Cardiac atrium fibroblast (primary cell): ENCODE results near the gene LIG1. TPM values are rescaled to one million over a fixed set of nuclear protein-coding genes. Genes with fewer than 3 reads are reported as not detected.

Experiments
- total RNA-seq: library from RNA; depleted of rRNA; stranded (reverse); fragments of >200 nt; gene quantifications from 2 replicates; pipeline ENCODE4 v1.2.3, GENCODE V29; 2015

Gene LIG1
- total RNA-seq, result 6.8 and 9.6 TPM in 2 replicates

DNA sequence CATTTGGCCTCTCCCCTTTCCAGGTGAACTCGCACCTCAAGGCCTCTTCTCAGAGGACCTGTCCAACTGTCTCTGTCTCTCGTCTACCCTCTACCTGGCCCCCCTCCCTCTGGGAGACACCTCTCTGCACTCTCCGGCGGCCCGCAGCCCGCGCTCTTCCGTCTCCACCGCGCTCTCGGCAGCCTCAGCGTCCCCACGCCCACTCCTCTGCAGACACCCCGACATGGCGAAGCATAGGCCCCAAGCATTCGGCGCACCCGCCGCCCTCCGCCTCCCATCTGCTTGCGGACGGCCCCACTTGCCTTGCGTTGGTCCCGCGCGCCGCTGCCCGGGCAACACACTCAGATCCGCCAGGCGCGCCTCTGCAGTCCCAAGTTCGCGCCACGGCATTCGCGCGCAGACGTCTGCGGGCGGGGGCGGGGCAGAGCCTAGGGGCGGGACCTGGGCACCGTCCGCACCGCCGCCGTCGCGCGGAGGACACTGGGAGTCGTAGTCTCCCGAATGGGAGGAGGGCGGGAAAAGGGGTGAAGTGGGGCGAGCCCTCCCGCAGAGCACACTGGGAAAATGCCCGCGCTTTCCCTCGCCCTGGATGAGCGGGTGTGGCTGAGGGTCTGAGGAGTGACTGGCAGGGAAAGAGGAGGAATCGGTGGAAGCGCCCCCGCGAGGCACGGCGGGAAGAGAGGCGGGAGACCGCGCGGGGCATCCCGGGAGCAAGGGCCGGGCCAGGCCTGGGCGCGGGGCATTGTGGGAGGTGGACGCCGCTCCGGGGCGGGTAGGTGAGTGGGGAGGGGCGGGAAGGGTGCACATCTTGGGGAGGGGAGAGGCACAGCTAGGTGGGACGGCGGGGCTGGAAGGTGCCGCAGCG lies at the start of gene LIG1, which contains the start of gene ZSWIM9:
TSS of gene LIG1 (minus strand) at position 406 of the 865 bp plus-strand sequence. CDS start 4,778 bp downstream, outside the sequence.
TSS of gene ZSWIM9 (plus strand) at position 742 of the 865 bp plus-strand sequence. CDS start 1,123 bp downstream, outside the sequence.

DNA sequence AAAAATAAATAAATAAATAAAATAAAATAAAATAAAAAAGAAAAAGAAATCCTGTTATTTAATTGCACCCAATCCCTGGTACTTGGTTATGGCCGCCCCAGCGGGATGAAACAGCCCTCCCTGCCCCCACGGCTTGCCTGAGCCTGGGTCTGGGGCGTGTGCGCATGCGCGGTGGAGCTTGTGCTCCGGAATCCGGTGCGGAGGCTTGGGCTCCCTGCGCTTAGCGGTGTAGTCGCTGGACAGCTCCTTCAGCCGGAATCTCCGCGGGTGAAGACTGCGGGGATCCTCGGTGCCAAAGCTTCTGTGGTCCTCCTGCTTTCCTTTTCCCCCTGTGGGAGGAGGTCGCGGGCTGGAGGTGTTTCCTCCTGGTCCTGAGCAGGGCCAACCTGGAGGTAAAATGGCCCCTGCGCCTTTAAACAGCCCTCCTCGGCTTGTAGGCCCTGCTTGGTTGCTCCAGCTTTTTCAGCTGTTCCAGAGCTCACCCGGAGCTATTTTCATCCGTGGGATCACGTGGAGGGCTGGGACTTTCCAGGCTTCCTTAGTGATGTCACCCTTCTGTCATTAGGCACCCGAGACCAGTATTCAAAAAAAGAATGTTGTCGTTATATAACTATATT lies 59.7 kb downstream of the LIG1 start, which contains the start of gene PLA2G4C:
TSS of gene PLA2G4C (minus strand) at position 468 of the 617 bp plus-strand sequence. CDS start 4,288 bp downstream, outside the sequence.

Other genes starting within 250 kb of the LIG1 start
- gene BSPH1, start 178.2 kb downstream of the LIG1 start, total RNA-seq, result not detected in 2 replicates
- gene ELSPBP1, start 175.7 kb downstream of the LIG1 start, total RNA-seq, result not detected in 2 replicates
- gene CABP5, start 126.3 kb downstream of the LIG1 start, total RNA-seq, result not detected in 2 replicates
- gene PLA2G4C, start 59.5 kb downstream of the LIG1 start, total RNA-seq, result 4.5 and 6.3 TPM in 2 replicates
- 0.97 and 1.8 TPM in 2 replicates for gene ZSWIM9, start 336 bp upstream of the LIG1 start, total RNA-seq
- 12.3 and 19.5 TPM in 2 replicates for gene CARD8, start 85.6 kb upstream of the LIG1 start, total RNA-seq
- 3.9 TPM in 1 of 2 replicates, not detected in the other for gene ZNF114, start 99.7 kb upstream of the LIG1 start, total RNA-seq
- gene EMP3, start 155.2 kb upstream of the LIG1 start, total RNA-seq, result 163 and 198 TPM in 2 replicates
- 5.5 and 5.8 TPM in 2 replicates for gene TMEM143, start 193.6 kb upstream of the LIG1 start, total RNA-seq
- not detected in 2 replicates for gene SYNGR4, start 194.0 kb upstream of the LIG1 start, total RNA-seq
- gene KDELR1, start 221.2 kb upstream of the LIG1 start, total RNA-seq, result 219 and 256 TPM in 2 replicates
- 1.1 and 1.3 TPM in 2 replicates for gene GRIN2D, start 223.3 kb upstream of the LIG1 start, total RNA-seq